Testis (tissue), 3 donors: ENCODE results near the gene DRICH1. TPM values are rescaled to one million over a fixed set of nuclear protein-coding genes. Genes with fewer than 3 reads are reported as not detected.

Source experiments
- DNase-seq: peaks from one replicate; pipeline ENCODE4 v3.0.0-alpha.2; 2019
- H3K27ac ChIP-seq, 2 donors: fragments of 200-600 bp; sonication (generic); one replicate each; pipeline ENCODE4 v1.5.1; 2019
- H3K27me3 ChIP-seq: fragments of 200-600 bp; sonication (generic); one replicate; pipeline ENCODE4 v1.5.1; 2019
- H3K36me3 ChIP-seq: fragments of 200-600 bp; sonication (generic); one replicate; pipeline ENCODE4 v1.5.1; 2017; ENCODE audit warnings: low read depth; ENCODE audit errors: missing control alignments
- H3K4me1 ChIP-seq: fragments of 200-600 bp; sonication (generic); one replicate; pipeline ENCODE4 v1.5.1; 2019
- H3K4me3 ChIP-seq, 2 donors: fragments of 200-600 bp; sonication (generic); one replicate each; pipeline ENCODE4 v1.5.1; 2017 to 2019
- H3K9me3 ChIP-seq: fragments of 200-600 bp; sonication (generic); one replicate; pipeline ENCODE4 v1.5.1; 2017
- POLR2A ChIP-seq: fragments of 450-650 bp; IDR thresholded peaks from one replicate; pipeline ENCODE4 v1.6.1; 2017; ENCODE audit warnings: antibody characterized with exemption, mild to moderate bottlenecking, moderate library complexity
- WGBS, 2 donors: methylation state at CpG; one replicate each; pipeline ENCODE4 v1.1.5; 2018; 5-methylcytosine and 5-hydroxymethylcytosine counted together
- intact Hi-C: fragments of 100-400 bp; cut with DNase I; formaldehyde crosslinking; loops from one replicate; pipeline ENCODE4 v1.15.1; 2023; ENCODE audit warnings: low total_unique reads
- polyA plus RNA-seq: library from polyadenylated mRNA; stranded (reverse); fragments of 350-450 nt; fragmentation: Illumina TruSeq; extraction: RNeasy Lipid Tissue Mini Kit (QIAGEN cat#74804); gene quantifications from one replicate; pipeline ENCODE4 v1.2.3, GENCODE V29; 2014; ENCODE audit warnings: low read depth, low replicate concordance; ENCODE audit not compliant: insufficient read depth
- total RNA-seq, 2 donors: library from RNA; depleted of rRNA; stranded (reverse); fragments of >200 nt; gene quantifications; one replicate each; pipeline ENCODE4 v1.2.3, GENCODE V29; 2016
- TF ChIP-seq, protein P1 (sequence below), 3 experiments: fragments of 450-650 bp in 2 of 3; fragments of 200-600 bp in 1 of 3; sonication (generic) in 1 of 3; IDR thresholded peaks; one replicate each; pipeline ENCODE4 v1.5.1; 2016 to 2019; ENCODE audit warnings: antibody characterized with exemption in 3 of 3, mild to moderate bottlenecking in 2 of 3, moderate library complexity in 1 of 3

Gene DRICH1
- total and polyA plus RNA-seq, 3 donors from 2014 or later = 16.4 to 68.4 (median 44.2) TPM

DNA sequence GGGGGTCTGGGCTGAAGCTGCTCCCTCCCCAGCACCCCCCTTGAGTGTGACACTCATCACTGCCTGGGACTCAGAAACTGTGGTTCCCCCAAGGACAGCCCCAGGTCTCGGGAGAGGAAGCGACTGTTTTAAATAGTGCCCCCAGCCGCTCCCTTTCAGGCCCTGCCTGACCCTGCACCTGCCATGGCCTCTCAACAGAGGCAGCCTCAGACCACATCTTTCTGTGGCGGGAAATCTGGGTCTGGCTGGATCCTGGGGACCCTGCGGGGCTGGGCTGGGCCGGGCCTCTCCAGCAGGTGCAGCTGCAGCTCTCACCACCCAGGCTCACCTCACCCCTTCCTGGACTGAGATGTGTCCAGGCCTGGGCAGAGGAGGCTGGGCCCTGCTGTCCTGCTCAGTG, 48.3 kb downstream of the DRICH1 start:
- intact Hi-C loops = no loop called here

GRCh38 chr22:23583153-23583552, 49.0 kb downstream of the DRICH1 start:
- Histone ChIP-seq H3K9me3 (no peaks in the 10 kb centered on the region), H3K4me3 (no peak overlapping the region), H3K27ac (no peak overlapping the region), H3K4me1 (no peaks in the 10 kb centered on the region), H3K27me3 (no peaks in the 10 kb centered on the region), H3K36me3 (no peaks in the 10 kb centered on the region)
- TF ChIP-seq, protein P1, sequence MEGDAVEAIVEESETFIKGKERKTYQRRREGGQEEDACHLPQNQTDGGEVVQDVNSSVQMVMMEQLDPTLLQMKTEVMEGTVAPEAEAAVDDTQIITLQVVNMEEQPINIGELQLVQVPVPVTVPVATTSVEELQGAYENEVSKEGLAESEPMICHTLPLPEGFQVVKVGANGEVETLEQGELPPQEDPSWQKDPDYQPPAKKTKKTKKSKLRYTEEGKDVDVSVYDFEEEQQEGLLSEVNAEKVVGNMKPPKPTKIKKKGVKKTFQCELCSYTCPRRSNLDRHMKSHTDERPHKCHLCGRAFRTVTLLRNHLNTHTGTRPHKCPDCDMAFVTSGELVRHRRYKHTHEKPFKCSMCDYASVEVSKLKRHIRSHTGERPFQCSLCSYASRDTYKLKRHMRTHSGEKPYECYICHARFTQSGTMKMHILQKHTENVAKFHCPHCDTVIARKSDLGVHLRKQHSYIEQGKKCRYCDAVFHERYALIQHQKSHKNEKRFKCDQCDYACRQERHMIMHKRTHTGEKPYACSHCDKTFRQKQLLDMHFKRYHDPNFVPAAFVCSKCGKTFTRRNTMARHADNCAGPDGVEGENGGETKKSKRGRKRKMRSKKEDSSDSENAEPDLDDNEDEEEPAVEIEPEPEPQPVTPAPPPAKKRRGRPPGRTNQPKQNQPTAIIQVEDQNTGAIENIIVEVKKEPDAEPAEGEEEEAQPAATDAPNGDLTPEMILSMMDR (IDR thresholded peaks at IDR 0.05) = no peak
- no peak for TF ChIP-seq POLR2A
- WGBS, 2 donors = 82 to 95% methylated on average over 6 to 7 of the region's 7 CpGs
- intact Hi-C loops = no loop called here
- no peak for DNase-seq

More for the DNA sequence above, 48.3 kb downstream of the DRICH1 start:
- H3K27me3 ChIP-seq = no peaks in the 10 kb centered on the region
- H3K36me3 ChIP-seq = no peaks in the 10 kb centered on the region
- no peak for DNase-seq
- TF ChIP-seq POLR2A = no peak
- TF ChIP-seq, protein P1 (IDR thresholded peaks at IDR 0.05) = no peak
- H3K27ac ChIP-seq = no peak overlapping the region
- 76% methylated on average over 6 of the region's 6 CpGs for WGBS, 2 donors
- no peaks in the 10 kb centered on the region for H3K4me1 ChIP-seq
- no peak overlapping the region for H3K4me3 ChIP-seq
- no peaks in the 10 kb centered on the region for H3K9me3 ChIP-seq

DNA sequence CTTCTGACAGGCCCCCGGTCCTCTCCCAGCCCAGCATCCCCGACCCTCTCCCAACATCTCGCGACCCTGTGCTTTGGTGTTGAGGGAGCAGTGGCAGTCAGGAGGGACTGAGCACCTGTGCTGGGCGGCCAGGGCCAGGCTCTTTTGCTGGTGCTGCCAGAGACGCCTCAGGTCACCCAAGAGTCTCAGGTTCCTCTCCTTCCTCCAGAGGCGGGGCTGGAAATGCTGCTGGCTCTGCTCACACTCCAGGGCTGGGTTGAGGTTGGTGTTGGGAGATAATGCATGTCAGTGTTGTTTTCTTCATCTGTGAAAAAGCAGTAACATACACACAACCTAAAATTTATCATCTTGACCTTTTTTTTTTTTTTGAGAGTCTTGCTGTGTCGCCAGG, 50.9 kb downstream of the DRICH1 start:
- Histone ChIP-seq H3K9me3 (no peaks in the 10 kb centered on the region), H3K27me3 (no peaks in the 10 kb centered on the region), H3K4me1 (no peaks in the 10 kb centered on the region), H3K27ac (no peak overlapping the region), H3K36me3 (no peaks in the 10 kb centered on the region), H3K4me3 (no peak overlapping the region)
- DNase-seq = no peak
- intact Hi-C loops = no loop called here
- WGBS, 2 donors = 81 to 86% methylated on average over 8 of the region's 8 CpGs
- no peak for TF ChIP-seq POLR2A
- TF ChIP-seq, protein P1 (IDR thresholded peaks at IDR 0.05) = no peak

DNA sequence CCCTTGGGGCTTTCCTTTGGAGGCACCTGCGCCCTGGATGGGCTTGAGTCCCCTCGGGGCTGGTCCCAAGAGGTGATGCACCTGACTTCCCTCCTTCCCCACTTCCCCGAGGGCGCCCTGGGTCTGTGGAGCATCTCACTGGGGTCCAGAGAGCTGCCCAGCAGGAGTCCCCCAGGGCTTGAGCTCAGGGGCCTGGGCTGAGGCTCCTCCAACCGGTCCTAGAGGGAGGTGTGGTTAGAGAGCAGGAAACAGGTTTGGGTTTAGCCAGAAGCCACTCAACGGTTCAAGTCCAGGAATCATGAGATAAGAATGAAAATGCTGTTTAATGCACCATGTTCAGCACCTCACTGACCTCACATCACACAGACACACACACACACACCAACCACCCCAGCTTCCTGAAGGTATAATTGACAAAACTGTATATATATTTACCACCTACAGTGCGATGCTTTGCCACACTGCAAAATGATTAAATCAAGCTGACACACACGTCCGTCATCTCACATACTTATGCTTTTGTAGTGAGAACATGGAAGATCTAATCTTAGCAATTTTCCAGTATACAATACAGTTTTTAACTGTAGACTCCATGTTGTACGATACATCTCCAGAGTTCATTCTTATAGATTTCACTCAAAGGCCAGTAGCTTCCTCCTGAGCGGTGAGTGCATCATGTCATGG, 51.4 kb downstream of the DRICH1 start:
- Histone ChIP-seq H3K4me3 (no peak overlapping the region), H3K27me3 (no peaks in the 10 kb centered on the region), H3K4me1 (no peaks in the 10 kb centered on the region), H3K36me3 (no peaks in the 10 kb centered on the region), H3K27ac (no peak overlapping the region), H3K9me3 (no peaks in the 10 kb centered on the region)
- TF ChIP-seq, protein P1 (IDR thresholded peaks at IDR 0.05) = no peak
- TF ChIP-seq POLR2A = no peak
- 78 to 84% methylated on average over 7 to 11 of the region's 11 CpGs for WGBS, 2 donors
- no peak for DNase-seq
- intact Hi-C loops = no loop called here
